ENCODE measurements around the gene TOMM40L. TPM values are rescaled to one million over a fixed set of nuclear protein-coding genes. Genes with fewer than 3 reads are reported as not detected.

The TOMM40L gene
- polyA plus RNA-seq, 1 experiment, result 13.1 TPM

DNA sequence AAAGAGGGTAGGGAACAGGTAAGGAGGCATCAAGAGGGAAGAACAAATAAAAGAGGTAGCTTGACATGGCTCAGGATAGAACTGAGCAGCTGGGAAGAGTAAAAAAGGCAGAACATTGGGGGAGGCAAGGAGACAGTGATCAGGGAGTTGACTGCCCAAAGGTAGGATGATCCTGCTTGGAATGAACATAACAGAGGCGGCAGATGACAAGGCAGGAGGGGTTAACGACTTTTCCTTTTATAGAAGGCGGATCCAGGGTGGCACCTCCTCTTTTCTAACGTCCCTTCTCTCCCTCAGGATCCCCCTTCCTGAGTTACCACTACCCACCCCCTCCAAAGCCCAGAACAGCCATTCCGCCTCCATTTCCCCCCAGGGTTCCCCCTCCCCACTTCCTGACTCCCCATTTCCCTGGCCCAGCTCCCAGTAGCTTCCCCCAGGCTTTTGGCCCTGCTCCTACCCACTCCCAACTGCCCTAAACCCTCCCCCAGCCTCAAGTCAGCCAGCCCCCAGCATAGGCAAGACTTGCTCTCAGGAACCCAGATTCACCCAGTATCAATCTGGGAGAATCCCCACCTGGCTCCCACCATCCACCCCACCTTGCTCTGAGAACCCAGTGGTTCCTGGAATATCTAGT is 26.2 kb upstream of the TOMM40L start:
- TF ChIP-seq, protein P1, sequence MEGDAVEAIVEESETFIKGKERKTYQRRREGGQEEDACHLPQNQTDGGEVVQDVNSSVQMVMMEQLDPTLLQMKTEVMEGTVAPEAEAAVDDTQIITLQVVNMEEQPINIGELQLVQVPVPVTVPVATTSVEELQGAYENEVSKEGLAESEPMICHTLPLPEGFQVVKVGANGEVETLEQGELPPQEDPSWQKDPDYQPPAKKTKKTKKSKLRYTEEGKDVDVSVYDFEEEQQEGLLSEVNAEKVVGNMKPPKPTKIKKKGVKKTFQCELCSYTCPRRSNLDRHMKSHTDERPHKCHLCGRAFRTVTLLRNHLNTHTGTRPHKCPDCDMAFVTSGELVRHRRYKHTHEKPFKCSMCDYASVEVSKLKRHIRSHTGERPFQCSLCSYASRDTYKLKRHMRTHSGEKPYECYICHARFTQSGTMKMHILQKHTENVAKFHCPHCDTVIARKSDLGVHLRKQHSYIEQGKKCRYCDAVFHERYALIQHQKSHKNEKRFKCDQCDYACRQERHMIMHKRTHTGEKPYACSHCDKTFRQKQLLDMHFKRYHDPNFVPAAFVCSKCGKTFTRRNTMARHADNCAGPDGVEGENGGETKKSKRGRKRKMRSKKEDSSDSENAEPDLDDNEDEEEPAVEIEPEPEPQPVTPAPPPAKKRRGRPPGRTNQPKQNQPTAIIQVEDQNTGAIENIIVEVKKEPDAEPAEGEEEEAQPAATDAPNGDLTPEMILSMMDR (IDR thresholded peaks at IDR 0.05; ENCODE audit: insufficient read depth, low read depth, low read length), result no peak
- Histone ChIP-seq H3K27me3 (ENCODE audit: control insufficient read depth, insufficient read depth, low read length) (no peaks in the 10 kb centered on the region), H3K36me3 (ENCODE audit: control insufficient read depth, insufficient read depth, low read length) (peaks cover 6% of the 10 kb centered on the region), H3K4me3 (ENCODE audit: low read depth, low read length) (no peak overlapping the region)
- POLR2A ChIA-PET, result no interaction called here
- CTCF ChIA-PET, result interaction anchor here (1.3 to 2.9 kb wide), 2 partner anchors 26 to 182 kb away, joined by 6 to 18 read pairs; partner anchors contain the start of gene TOMM40L
- no peak for DNase-seq (ENCODE audit: low read depth)

DNA sequence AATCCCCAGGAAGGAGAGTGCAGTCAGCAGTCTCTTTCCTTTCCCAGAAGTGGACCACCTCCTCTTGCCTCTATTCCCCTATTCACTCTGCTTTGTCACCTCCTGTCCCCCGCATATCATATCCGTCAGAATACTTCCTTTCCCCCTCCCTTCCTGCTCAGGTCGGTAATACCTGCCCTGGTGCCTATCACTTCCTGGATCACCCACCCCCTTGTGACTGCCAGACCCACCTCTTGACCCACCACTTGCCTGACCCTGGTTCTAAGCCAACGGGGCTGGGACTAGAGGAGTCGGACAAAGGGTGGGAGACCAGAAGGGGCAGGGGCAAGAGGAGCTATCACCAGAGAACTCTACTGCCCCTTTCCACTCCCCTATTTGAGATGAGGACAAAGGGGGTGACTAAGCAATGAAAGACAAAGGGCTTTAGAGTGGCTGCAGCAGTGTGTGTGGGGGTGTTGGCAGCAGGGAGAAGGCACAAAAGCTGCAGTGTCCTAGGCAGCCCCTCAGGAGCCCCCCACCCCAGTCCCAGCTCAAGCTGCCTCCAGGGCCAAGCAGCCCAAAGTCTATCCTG is 25.4 kb upstream of the TOMM40L start:
- peaks cover 3% of the 10 kb centered on the region for H3K36me3 ChIP-seq (ENCODE audit: control insufficient read depth, insufficient read depth, low read length)
- DNase-seq (ENCODE audit: low read depth), result no peak
- POLR2A ChIA-PET, result no interaction called here
- no peak overlapping the region for H3K4me3 ChIP-seq (ENCODE audit: low read depth, low read length)
- TF ChIP-seq, protein P1 (IDR thresholded peaks at IDR 0.05; ENCODE audit: insufficient read depth, low read depth, low read length), result no peak
- no peaks in the 10 kb centered on the region for H3K27me3 ChIP-seq (ENCODE audit: control insufficient read depth, insufficient read depth, low read length)
- CTCF ChIA-PET, result interaction anchor here (2.6 to 13.8 kb wide), 3 partner anchors 9 to 182 kb away, joined by 8 to 159 read pairs (median 13); partner anchors contain the start of genes APOA2 and TOMM40L

DNA sequence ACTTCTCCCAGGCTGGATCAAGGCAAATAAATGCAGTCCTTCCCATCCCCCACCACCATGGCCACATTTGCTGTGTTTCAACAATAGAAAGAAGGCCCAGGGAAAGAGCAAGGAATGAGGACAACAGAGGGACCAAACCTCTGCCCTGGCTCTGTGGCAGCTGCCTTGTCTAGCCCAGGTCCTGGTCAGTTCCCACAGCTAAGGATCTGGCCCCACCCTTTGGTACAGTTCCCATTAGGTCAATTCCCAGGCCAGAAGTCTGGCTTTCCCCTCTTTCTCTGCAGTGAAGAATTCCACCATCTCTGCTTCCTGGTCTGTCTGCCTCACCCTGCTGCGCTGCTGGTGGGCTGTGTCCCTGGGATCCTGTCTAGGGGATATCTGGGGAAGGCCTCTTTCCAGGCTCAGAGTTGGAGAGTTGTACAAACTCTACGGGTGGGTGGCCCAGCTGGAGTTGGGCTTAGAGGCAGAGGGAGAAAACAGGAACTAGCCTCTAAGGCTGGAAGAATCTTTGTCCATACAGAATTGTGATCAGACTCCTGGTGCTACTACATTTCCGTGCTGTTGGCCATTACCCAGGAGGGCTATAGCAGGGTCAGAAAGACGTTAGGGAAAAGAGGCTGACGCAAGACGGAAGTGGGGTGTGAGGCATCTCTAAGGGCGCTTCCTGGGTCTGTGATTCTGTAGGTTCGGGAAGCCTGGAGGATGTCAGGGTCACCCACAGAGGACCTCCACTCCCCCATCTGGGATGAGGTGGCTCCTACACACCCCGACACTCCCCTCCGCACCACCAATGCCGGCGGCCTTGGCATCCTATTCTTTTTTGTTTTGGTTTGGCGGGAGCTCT is 24.6 kb upstream of the TOMM40L start:
- no peaks in the 10 kb centered on the region for H3K27me3 ChIP-seq (ENCODE audit: control insufficient read depth, insufficient read depth, low read length)
- TF ChIP-seq, protein P1 (IDR thresholded peaks at IDR 0.05; ENCODE audit: insufficient read depth, low read depth, low read length), result no peak
- peak overlapping the region; percentile 30; the same call in 1 of the 2 replicates for H3K4me3 ChIP-seq (ENCODE audit: low read depth, low read length)
- peaks cover 3% of the 10 kb centered on the region; the same call in 1 of the 2 replicates for H3K36me3 ChIP-seq (ENCODE audit: control insufficient read depth, insufficient read depth, low read length)
- no peak for DNase-seq (ENCODE audit: low read depth)
- ChIA-PET CTCF (interaction anchor here (0.7 to 13.8 kb wide), 8 partner anchors 8 to 186 kb away, joined by 3 to 159 read pairs (median 8); partner anchors contain the start of genes APOA2 and TOMM40L), POLR2A (interaction anchor here (0.5 to 1.2 kb wide), 5 partner anchors 12 to 121 kb away, joined by 3 to 4 read pairs (median 3); partner anchors contain the start of gene DEDD)

DNA sequence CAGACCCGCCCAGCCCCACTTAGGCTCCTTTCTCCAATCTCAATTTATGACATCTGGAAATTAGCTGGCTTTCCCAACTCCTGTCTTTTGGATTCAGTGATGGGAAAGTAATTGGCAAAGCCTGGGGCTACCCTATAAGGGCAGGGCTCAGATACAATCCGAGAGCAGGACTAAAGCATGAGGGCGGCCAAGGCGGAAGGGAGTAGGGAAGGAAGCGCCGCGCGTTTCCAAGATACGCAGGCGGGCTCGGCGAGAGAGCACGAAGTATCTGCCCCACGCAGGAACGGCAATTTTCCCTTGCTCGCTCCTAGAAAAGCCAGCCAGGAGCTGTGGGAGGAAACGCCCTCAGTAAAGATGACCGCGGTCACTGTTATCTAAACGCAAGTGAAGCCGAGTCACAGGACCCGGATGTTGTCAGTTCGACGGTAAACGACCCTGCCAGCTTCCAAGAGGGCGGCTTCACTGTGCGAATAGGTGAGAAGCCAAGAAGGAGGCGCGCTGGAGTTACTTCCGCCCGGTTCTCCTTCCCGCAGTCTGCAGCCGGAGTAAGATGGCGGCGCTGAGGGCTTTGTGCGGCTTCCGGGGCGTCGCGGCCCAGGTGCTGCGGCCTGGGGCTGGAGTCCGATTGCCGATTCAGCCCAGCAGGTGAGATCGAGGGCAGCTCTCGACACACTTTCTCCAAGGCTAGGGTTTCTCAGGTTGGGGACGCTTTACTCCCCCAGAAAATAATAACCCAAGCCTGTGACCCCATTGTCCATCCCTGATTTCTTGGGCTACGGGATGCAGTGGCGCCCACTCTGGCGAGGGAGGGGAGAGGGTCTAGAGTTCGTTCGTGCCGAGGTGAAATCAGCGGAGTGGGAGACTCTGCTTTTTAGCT is 23.8 kb upstream of the TOMM40L start, which contains the start of gene NDUFS2:
Gene NDUFS2 (plus strand): TSS at position 532 of the 877 bp plus-strand sequence. CDS start 19 bp downstream, at position 551.
- Histone ChIP-seq H3K36me3 (ENCODE audit: control insufficient read depth, insufficient read depth, low read length) (peaks cover 6% of the 10 kb centered on the region), H3K4me3 (ENCODE audit: low read depth, low read length) (peak within 1 kb of the TSS; percentile 70), H3K27me3 (ENCODE audit: control insufficient read depth, insufficient read depth, low read length) (no peaks in the 10 kb centered on the region)
- TF ChIP-seq, protein P1 (IDR thresholded peaks at IDR 0.05; ENCODE audit: insufficient read depth, low read depth, low read length), result peak; percentile 39
- ChIA-PET POLR2A (interaction anchor here (0.6 to 1.2 kb wide), 5 partner anchors 11 to 188 kb away, joined by 3 to 4 read pairs (median 3); partner anchors contain the start of gene DEDD), CTCF (interaction anchor here (0.7 to 13.8 kb wide), 8 partner anchors 9 to 185 kb away, joined by 3 to 159 read pairs (median 8); partner anchors contain the start of genes APOA2 and TOMM40L)
- DNase-seq (ENCODE audit: low read depth), result peak; percentile 93

All from BJ (cell line).